Esophagus muscularis mucosa (tissue), 4 donors: ENCODE data around the gene GLS2. TPM values are rescaled to one million over a fixed set of nuclear protein-coding genes. Genes with fewer than 3 reads are reported as not detected.

Source experiments
- DNase-seq: peaks from one replicate; pipeline ENCODE4 v3.0.0-alpha.2; 2017; ENCODE audit errors: extremely low spot score
- H3K27ac ChIP-seq, 4 donors: fragments of 200-600 bp; sonication (generic); replicated peaks in 1 of 4; 1 replicate in 3 of 4; 2 replicates in 1 of 4; pipeline ENCODE4 v1.5.1; 2016 to 2019; ENCODE audit warnings: mild to moderate bottlenecking in 1 of 4
- H3K27me3 ChIP-seq, 4 donors: fragments of 200-600 bp; sonication (generic); one replicate each; pipeline versions ENCODE4 v1.5.1 to v1.6.0; 2016 to 2019
- H3K36me3 ChIP-seq, 4 donors: fragments of 200-600 bp; sonication (generic); one replicate each; pipeline ENCODE4 v1.5.1; 2016 to 2019
- H3K4me1 ChIP-seq, 4 donors: fragments of 200-600 bp; sonication (generic); one replicate each; pipeline ENCODE4 v1.5.1; 2016 to 2019
- H3K4me3 ChIP-seq, 4 donors: fragments of 200-600 bp; sonication (generic); 1 replicate in 2 of 4; 2 replicates in 2 of 4; pipeline ENCODE4 v1.5.1; 2016 to 2019; ENCODE audit warnings: mild to moderate bottlenecking in 4 of 4, moderate library complexity in 1 of 4
- H3K9me3 ChIP-seq, 4 donors: fragments of 200-600 bp; sonication (generic); 1 replicate in 3 of 4; 2 replicates in 1 of 4; pipeline ENCODE4 v1.5.1; 2016 to 2019
- EP300 ChIP-seq: sonication (generic); formaldehyde crosslinking; IDR thresholded peaks from one replicate; pipeline ENCODE4 v1.6.1; 2017; ENCODE audit warnings: antibody characterized with exemption
- POLR2A ChIP-seq: fragments of 450-650 bp; IDR thresholded peaks from one replicate; pipeline ENCODE4 v1.6.1; 2017; ENCODE audit warnings: antibody characterized with exemption, moderate library complexity, mild to moderate bottlenecking, low read depth
- POLR2AphosphoS5 ChIP-seq, 2 donors: sonication (generic); formaldehyde crosslinking; IDR thresholded peaks; one replicate each; pipeline ENCODE4 v1.6.1; 2017; ENCODE audit warnings: antibody characterized with exemption in 2 of 2
- WGBS: methylation state at CpG from one replicate; pipeline ENCODE4 v1.1.5; 2018; 5-methylcytosine and 5-hydroxymethylcytosine counted together
- intact Hi-C: fragments of 100-400 bp; cut with DNase I; formaldehyde crosslinking; loops from one replicate; pipeline ENCODE4 v1.15.1; 2023
- total RNA-seq, 4 donors: library from RNA; depleted of rRNA; stranded (reverse); fragments of >200 nt; gene quantifications; one replicate each; pipeline versions ENCODE4 v1.1.0 to v1.2.1, GENCODE V29; 2016
- TF ChIP-seq, protein P1 (sequence below), 3 experiments: fragments of 200-600 bp in 2 of 3; fragments of 450-650 bp in 1 of 3; sonication (generic) in 2 of 3; IDR thresholded peaks; one replicate each; pipeline ENCODE4 v1.5.1; 2017 to 2019; ENCODE audit warnings: antibody characterized with exemption in 3 of 3, mild to moderate bottlenecking in 2 of 3, moderate library complexity in 1 of 3

Gene GLS2
- total RNA-seq, 4 donors from 2014 or later = 0.97 to 1.0 (median 0.99) TPM; not detected in 1

- Histone ChIP-seq H3K27ac (no peak overlapping the region), H3K36me3 (no peaks in the 10 kb centered on the region), H3K4me3 (no peak overlapping the region), H3K9me3 (no peaks in the 10 kb centered on the region), H3K4me1 (peaks cover 0 to 10% (median 5%) of the 10 kb centered on the region in 4 donors), H3K27me3 (no peaks in the 10 kb centered on the region)
- TF ChIP-seq EP300 (no peak), POLR2A (no peak), POLR2AphosphoS5 (IDR thresholded peaks at IDR 0.05) (no peak)
- TF ChIP-seq, protein P1, sequence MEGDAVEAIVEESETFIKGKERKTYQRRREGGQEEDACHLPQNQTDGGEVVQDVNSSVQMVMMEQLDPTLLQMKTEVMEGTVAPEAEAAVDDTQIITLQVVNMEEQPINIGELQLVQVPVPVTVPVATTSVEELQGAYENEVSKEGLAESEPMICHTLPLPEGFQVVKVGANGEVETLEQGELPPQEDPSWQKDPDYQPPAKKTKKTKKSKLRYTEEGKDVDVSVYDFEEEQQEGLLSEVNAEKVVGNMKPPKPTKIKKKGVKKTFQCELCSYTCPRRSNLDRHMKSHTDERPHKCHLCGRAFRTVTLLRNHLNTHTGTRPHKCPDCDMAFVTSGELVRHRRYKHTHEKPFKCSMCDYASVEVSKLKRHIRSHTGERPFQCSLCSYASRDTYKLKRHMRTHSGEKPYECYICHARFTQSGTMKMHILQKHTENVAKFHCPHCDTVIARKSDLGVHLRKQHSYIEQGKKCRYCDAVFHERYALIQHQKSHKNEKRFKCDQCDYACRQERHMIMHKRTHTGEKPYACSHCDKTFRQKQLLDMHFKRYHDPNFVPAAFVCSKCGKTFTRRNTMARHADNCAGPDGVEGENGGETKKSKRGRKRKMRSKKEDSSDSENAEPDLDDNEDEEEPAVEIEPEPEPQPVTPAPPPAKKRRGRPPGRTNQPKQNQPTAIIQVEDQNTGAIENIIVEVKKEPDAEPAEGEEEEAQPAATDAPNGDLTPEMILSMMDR (IDR thresholded peaks at IDR 0.05) = no peak
- DNase-seq = no peak
- intact Hi-C loops = loop anchor here (5.0 to 10.0 kb wide), 3 partner anchors 100 to 338 kb away; partner anchors contain the start of genes APOF, ESYT1, SMARCC2 and STAT2
These were observed 25.4 kb downstream of the GLS2 start for GRCh38 chr12:56462565-56462964.

DNA sequence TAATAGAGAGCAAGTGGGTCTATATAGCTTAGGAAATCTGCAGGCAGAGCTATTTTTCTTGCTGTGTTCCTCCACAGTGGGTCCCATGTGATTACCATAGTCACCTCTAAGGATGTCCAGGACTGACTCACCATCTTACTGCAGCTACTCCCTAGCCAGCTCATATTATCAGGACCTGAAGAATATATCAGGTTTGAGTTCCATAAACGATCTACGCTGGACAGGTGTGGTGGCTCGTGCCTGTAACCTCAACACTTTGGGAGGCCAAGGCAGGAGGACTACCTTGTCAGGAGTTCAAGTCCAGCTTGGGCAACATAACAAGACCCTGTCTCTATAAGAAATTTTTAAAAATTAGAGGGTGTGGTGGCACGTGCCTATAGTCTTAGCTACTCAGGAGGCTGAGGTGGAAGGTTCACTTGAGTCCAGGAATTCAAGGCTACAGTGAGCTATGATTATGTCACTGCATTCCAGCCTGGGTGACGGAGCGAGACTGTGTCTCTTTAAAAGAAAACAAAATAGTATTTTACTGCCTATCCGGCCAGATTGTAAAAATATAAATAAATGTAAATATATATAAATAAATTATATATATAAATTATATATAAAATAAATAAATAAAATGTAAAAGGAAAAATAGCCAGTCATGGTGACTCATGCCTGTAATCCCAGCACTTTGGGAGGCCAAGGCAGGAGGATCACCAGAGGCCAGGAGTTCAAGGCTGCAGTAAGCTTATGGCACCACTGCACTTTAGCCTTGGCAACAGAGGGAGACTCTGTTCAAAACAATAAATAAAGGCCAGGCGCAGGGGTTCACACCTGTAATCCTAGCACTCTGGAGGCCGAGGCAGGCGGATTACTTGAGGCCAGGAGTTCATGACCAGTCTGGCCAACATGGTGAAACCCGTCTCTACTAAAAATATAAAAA lies 26.5 kb downstream of the GLS2 start:
- Histone ChIP-seq H3K4me1 (peaks cover 0 to 8% (median 4%) of the 10 kb centered on the region in 4 donors), H3K36me3 (no peaks in the 10 kb centered on the region), H3K27me3 (no peaks in the 10 kb centered on the region), H3K4me3 (no peak overlapping the region), H3K27ac (no peak overlapping the region), H3K9me3 (no peaks in the 10 kb centered on the region)
- DNase-seq = no peak
- 87% methylated on average over 11 of the region's 11 CpGs for WGBS
- intact Hi-C loops = loop anchor here (5.0 to 10.0 kb wide), 3 partner anchors 99 to 337 kb away; partner anchors contain the start of genes APOF, ESYT1, SMARCC2 and STAT2
- TF ChIP-seq POLR2AphosphoS5 (IDR thresholded peaks at IDR 0.05) = no peak
- TF ChIP-seq, protein P1 (IDR thresholded peaks at IDR 0.05) = no peak
- no peak for TF ChIP-seq POLR2A
- no peak for TF ChIP-seq EP300

GRCh38 chr12:56457817-56458216 lies 30.1 kb downstream of the GLS2 start:
- DNase-seq = no peak
- no peaks in the 10 kb centered on the region for H3K4me1 ChIP-seq
- WGBS = 92% methylated on average over 4 of the region's 4 CpGs

DNA sequence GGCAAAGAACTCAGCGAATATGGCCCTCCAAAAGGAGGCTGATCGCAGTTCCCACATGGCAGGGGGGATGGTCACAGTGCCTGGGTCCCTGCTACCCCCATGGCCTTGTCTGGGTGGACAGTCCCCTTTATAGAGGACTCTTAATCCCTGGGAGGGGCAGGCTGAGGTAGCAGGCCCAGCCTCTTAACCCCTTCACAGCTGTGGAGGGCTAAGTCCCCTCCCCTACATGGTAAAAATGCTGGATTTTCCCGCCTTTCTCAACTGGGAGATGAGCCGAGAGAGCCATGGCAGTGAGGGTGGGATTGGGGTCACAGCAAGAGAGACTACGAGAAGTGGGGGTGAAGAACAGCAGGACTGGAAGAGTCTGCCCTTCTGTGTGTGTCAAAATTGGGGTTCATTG lies 33.4 kb downstream of the GLS2 start, which contains the start of gene MIP:
Gene MIP (minus strand): TSS at position 101 of the 400 bp plus-strand sequence. CDS start 44 bp downstream, at position 57.
- H3K27ac ChIP-seq = no peak within 1 kb of the TSS
- H3K27me3 ChIP-seq = no peaks in the 10 kb centered on the region
- 85% methylated on average over 5 of the region's 5 CpGs for WGBS
- no peaks in the 10 kb centered on the region for H3K36me3 ChIP-seq
- peaks cover 3 to 6% (median 4%) of the 10 kb centered on the region in 4 donors for H3K4me1 ChIP-seq
- no peak within 1 kb of the TSS for H3K4me3 ChIP-seq
- TF ChIP-seq POLR2AphosphoS5 (IDR thresholded peaks at IDR 0.05) = no peak
- TF ChIP-seq, protein P1 (IDR thresholded peaks at IDR 0.05) = no peak
- TF ChIP-seq EP300 = no peak
- TF ChIP-seq POLR2A = no peak
- DNase-seq = no peak
- no peaks in the 10 kb centered on the region for H3K9me3 ChIP-seq
- intact Hi-C loops = no loop called here

More at GRCh38 chr12:56457817-56458216, 30.1 kb downstream of the GLS2 start:
- H3K27me3 ChIP-seq = no peaks in the 10 kb centered on the region
- TF ChIP-seq, protein P1 (IDR thresholded peaks at IDR 0.05) = no peak
- TF ChIP-seq POLR2A = no peak
- TF ChIP-seq EP300 = no peak
- no peaks in the 10 kb centered on the region for H3K36me3 ChIP-seq
- no peaks in the 10 kb centered on the region for H3K9me3 ChIP-seq
- intact Hi-C loops = no loop called here
- no peak overlapping the region for H3K4me3 ChIP-seq
- no peak overlapping the region for H3K27ac ChIP-seq
